ENCODE data around the gene PPM1B.

The PPM1B gene

GRCh38 chr2:44273596-44273995, 104.9 kb downstream of the PPM1B start (continued):
- TF ChIP-seq ZSCAN4 (tag by site-specific recombination; IDR thresholded peaks at IDR 0.05) (no peak), REST (tag by site-specific recombination; IDR thresholded peaks at IDR 0.05) (no peak), ZBTB7A (tag by site-specific recombination; IDR thresholded peaks at IDR 0.05; ENCODE audit: low read depth) (no peak), ZNF670 (tag by site-specific recombination; IDR thresholded peaks at IDR 0.05; ENCODE audit: low read depth) (no peak), ZNF114 (tag by site-specific recombination; IDR thresholded peaks at IDR 0.05) (no peak), ZBTB49 (tag by site-specific recombination; IDR thresholded peaks at IDR 0.05; ENCODE audit: low read depth) (no peak), ATF2 (tag by site-specific recombination; IDR thresholded peaks at IDR 0.05; ENCODE audit: low read depth) (no peak), ZNF449 (tag by site-specific recombination; IDR thresholded peaks at IDR 0.05) (no peak), ZNF530 (tag by site-specific recombination; IDR thresholded peaks at IDR 0.05; ENCODE audit: low read depth) (no peak), ZNF629 (tag by site-specific recombination; IDR thresholded peaks at IDR 0.05) (no peak), ZNF558 (tag by site-specific recombination; IDR thresholded peaks at IDR 0.05) (no peak), ZNF843 (tag by site-specific recombination; IDR thresholded peaks at IDR 0.05) (no peak), ZNF221 (tag by site-specific recombination; IDR thresholded peaks at IDR 0.05; ENCODE audit: borderline replicate concordance) (no peak), ZNF324 (tag by site-specific recombination; IDR thresholded peaks at IDR 0.05) (no peak), SP2 (tag by site-specific recombination; IDR thresholded peaks at IDR 0.05) (no peak)

GRCh38 chr2:44275927-44276303, 107.2 kb downstream of the PPM1B start:
- H3K36me3 ChIP-seq (ENCODE audit: control insufficient read depth in 2 of 2, insufficient read depth in 1 of 2, low read length in 2 of 2): no peaks in the 10 kb centered on the region
- CTCF ChIA-PET: interaction anchor here (0.6 to 1.8 kb wide), 3 partner anchors 16 to 680 kb away, joined by 3 to 6 read pairs (median 3); no protein-coding TSS in a partner anchor
- H3K4me1 ChIP-seq (ENCODE audit: control insufficient read depth, insufficient read depth, low read length): no peaks in the 10 kb centered on the region
- H3K4me3 ChIP-seq (ENCODE audit: low read depth, low read length): no peak overlapping the region
- H3K27ac ChIP-seq (ENCODE audit: extremely low read depth, low read depth, low read length): no peak overlapping the region
- POLR2A ChIA-PET: interaction anchor here (1.0 kb wide), 1 partner anchor 108 kb away, joined by 3 read pairs; no protein-coding TSS in a partner anchor
- H3K9me3 ChIP-seq (ENCODE audit: control insufficient read depth, insufficient read depth, low read depth, low read length): no peaks in the 10 kb centered on the region
- TF ChIP-seq AEBP2 (tag by site-specific recombination; IDR thresholded peaks at IDR 0.05; ENCODE audit: borderline replicate concordance) (no peak), ZNF639 (tag by site-specific recombination; IDR thresholded peaks at IDR 0.05) (no peak), ZNF580 (tag by site-specific recombination; IDR thresholded peaks at IDR 0.05) (no peak), ZNF138 (tag by site-specific recombination; IDR thresholded peaks at IDR 0.05; ENCODE audit: borderline replicate concordance) (no peak), ZNF239 (tag by site-specific recombination; IDR thresholded peaks at IDR 0.05) (no peak), SP7 (tag by site-specific recombination; IDR thresholded peaks at IDR 0.05) (no peak), KLF9 (tag by site-specific recombination; IDR thresholded peaks at IDR 0.05; ENCODE audit: low read depth) (no peak), ZNF747 (tag by site-specific recombination; IDR thresholded peaks at IDR 0.05) (no peak), ZNF155 (tag by site-specific recombination; IDR thresholded peaks at IDR 0.05) (no peak), ZNF701 (tag by site-specific recombination; IDR thresholded peaks at IDR 0.05) (no peak)
